ENCODE data around the gene NT5C. TPM values are rescaled to one million over a fixed set of nuclear protein-coding genes. Genes with fewer than 3 reads are reported as not detected.

The NT5C gene
- total RNA-seq, 2 donors from 2014 or later = 120 to 166 TPM

- no peak overlapping the region for H3K4me3 ChIP-seq
- no peaks in the 10 kb centered on the region for H3K9me3 ChIP-seq
- no peak overlapping the region for H3K27ac ChIP-seq
- no peak for TF ChIP-seq POLR2A (IDR thresholded peaks at IDR 0.05)
- no peak for TF ChIP-seq CTCF (IDR thresholded peaks at IDR 0.05)
- no peak for TF ChIP-seq POLR2AphosphoS5 (IDR thresholded peaks at IDR 0.05)
- no peaks in the 10 kb centered on the region for H3K27me3 ChIP-seq (replicated peaks; ENCODE audit: insufficient read depth)
- no peaks in the 10 kb centered on the region for H3K36me3 ChIP-seq
- no peak for DNase-seq (ENCODE audit: low spot score)
- no peaks in the 10 kb centered on the region for H3K4me1 ChIP-seq (replicated peaks)
- intact Hi-C loops (cut with DNase I) = loop anchor here (2.0 kb wide), 1 partner anchor 89 kb away; the partner anchor contains the start of gene NUP85
Measured at GRCh38 chr17:75115555-75115954, 16.0 kb downstream of the NT5C start.

- Histone ChIP-seq H3K4me1 (replicated peaks) (no peaks in the 10 kb centered on the region), H3K36me3 (no peaks in the 10 kb centered on the region), H3K27me3 (replicated peaks; ENCODE audit: insufficient read depth) (no peaks in the 10 kb centered on the region), H3K4me3 (peak overlapping the region; percentile 27 to 32), H3K9me3 (no peaks in the 10 kb centered on the region), H3K27ac (peak overlapping the region; percentile 63 to 79)
- no peak for DNase-seq (ENCODE audit: low spot score)
- WGBS = 45% methylated on average over 19 of the region's 19 CpGs
- TF ChIP-seq POLR2A (IDR thresholded peaks at IDR 0.05) (no peak), POLR2AphosphoS5 (IDR thresholded peaks at IDR 0.05) (no peak), CTCF (IDR thresholded peaks at IDR 0.05) (no peak)
- intact Hi-C loops (cut with DNase I) = loop anchor here (2.0 to 5.0 kb wide), 2 partner anchors 42 to 90 kb away; partner anchors contain the start of gene NUP85
Measured at GRCh38 chr17:75114552-75115314, 16.8 kb downstream of the NT5C start.

- TF ChIP-seq CTCF (IDR thresholded peaks at IDR 0.05) = peak; percentile 93 to 99 (median 96)
- peak; percentile 77 for TF ChIP-seq POLR2AphosphoS5 (IDR thresholded peaks at IDR 0.05)
- TF ChIP-seq POLR2A (IDR thresholded peaks at IDR 0.05) = no peak
- peak overlapping the region; percentile 63 to 79 for H3K27ac ChIP-seq
- intact Hi-C loops (cut with DNase I) = loop anchor here (2.0 to 5.0 kb wide), 2 partner anchors 42 to 91 kb away; partner anchors contain the start of gene NUP85
- peak overlapping the region; percentile 27 to 32 for H3K4me3 ChIP-seq
- H3K27me3 ChIP-seq (replicated peaks; ENCODE audit: insufficient read depth) = no peaks in the 10 kb centered on the region
- H3K4me1 ChIP-seq (replicated peaks) = no peaks in the 10 kb centered on the region
- H3K36me3 ChIP-seq = no peaks in the 10 kb centered on the region
- peak; percentile 91 for DNase-seq (ENCODE audit: low spot score)
- H3K9me3 ChIP-seq = no peaks in the 10 kb centered on the region
- WGBS = under 1% methylated on average over 22 of the region's 22 CpGs
Measured at GRCh38 chr17:75113798-75114551, 17.6 kb downstream of the NT5C start.

- TF ChIP-seq POLR2AphosphoS5 (IDR thresholded peaks at IDR 0.05) = no peak
- no peak for TF ChIP-seq CTCF (IDR thresholded peaks at IDR 0.05)
- TF ChIP-seq POLR2A (IDR thresholded peaks at IDR 0.05) = no peak
- Histone ChIP-seq H3K27ac (no peak overlapping the region), H3K27me3 (replicated peaks; ENCODE audit: insufficient read depth) (no peaks in the 10 kb centered on the region), H3K9me3 (no peaks in the 10 kb centered on the region), H3K4me3 (no peak overlapping the region), H3K4me1 (replicated peaks) (no peaks in the 10 kb centered on the region), H3K36me3 (no peaks in the 10 kb centered on the region)
- intact Hi-C loops (cut with DNase I) = loop anchor here (5.0 kb wide), 1 partner anchor 40 kb away; no protein-coding TSS in a partner anchor
- 88% methylated on average over 7 of the region's 7 CpGs for WGBS
- DNase-seq (ENCODE audit: low spot score) = no peak
Measured at GRCh38 chr17:75111777-75112335, 19.7 kb downstream of the NT5C start.
